PC-9 (cell line): ENCODE measurements around the gene ZNRF3.

Experiments used
- CTCF ChIP-seq: fragments of 200-600 bp; sonication (generic); conservative IDR thresholded peaks from 2 replicates; pipeline ENCODE4 v1.6.1; 2017; ENCODE audit warnings: mixed run types, antibody characterized with exemption, mild to moderate bottlenecking, moderate library complexity
- EZH2 ChIP-seq: fragments of 200-600 bp; sonication (generic); IDR thresholded peaks from 2 replicates; pipeline ENCODE4 v1.8.0; 2017; ENCODE audit warnings: antibody characterized with exemption, low read depth

- no peak for TF ChIP-seq CTCF
- no peak for TF ChIP-seq EZH2
These were observed 125.8 kb downstream of the ZNRF3 start for GRCh38 chr22:29009148-29009547.
